ENCODE data around the gene ARMS2. TPM values are rescaled to one million over a fixed set of nuclear protein-coding genes. Genes with fewer than 3 reads are reported as not detected.

Gene ARMS2
- total RNA-seq, 1 donor, result not detected

DNA sequence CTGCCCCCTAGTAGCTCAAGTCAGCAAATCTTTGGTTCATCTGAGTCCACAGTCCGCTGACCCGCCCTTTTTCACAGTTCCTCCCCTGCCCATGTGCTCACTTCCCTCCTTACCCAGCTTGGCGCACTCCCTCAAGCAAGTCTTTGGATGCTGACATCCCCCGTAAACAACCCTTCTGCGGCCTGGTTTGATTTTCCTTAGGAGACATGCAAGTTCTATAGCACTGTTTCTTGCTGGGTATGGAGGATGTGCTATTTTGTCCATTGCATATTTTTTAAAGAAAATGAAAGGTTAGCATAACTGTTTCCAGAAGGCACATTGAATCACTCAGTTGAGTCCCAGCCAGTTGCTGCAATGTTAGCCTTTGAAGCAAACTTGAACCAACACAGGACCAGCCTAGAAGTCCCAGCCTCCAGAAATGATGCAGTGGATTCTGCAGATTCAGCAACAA lies 45.1 kb downstream of the ARMS2 start:
- no peak overlapping the region for H3K4me3 ChIP-seq (ENCODE audit: insufficient read depth, low read length)
- H3K9me3 ChIP-seq (ENCODE audit: low read depth, low read length), result no peaks in the 10 kb centered on the region
- peaks cover 40% of the 10 kb centered on the region for H3K4me1 ChIP-seq (ENCODE audit: insufficient read depth, low read length)
- TF ChIP-seq CTCF (IDR thresholded peaks at IDR 0.05; ENCODE audit: extremely low read depth, low read depth, low read length), result no peak
- peak overlapping the region; percentile 51 for H3K4me2 ChIP-seq (ENCODE audit: insufficient read depth, low read length)
- no peaks in the 10 kb centered on the region for H4K20me1 ChIP-seq (ENCODE audit: insufficient read depth, low read length)
- H2AFZ ChIP-seq (ENCODE audit: low read length), result no peak overlapping the region
- H3K27me3 ChIP-seq (ENCODE audit: insufficient read depth, low read length), result no peaks in the 10 kb centered on the region
- H3K36me3 ChIP-seq (ENCODE audit: insufficient read depth, low read length), result peaks cover 7% of the 10 kb centered on the region
- DNase-seq (ENCODE audit: insufficient read length, low spot score, missing footprints), result peak; percentile 90
- peak overlapping the region; percentile 34 for H3K27ac ChIP-seq (ENCODE audit: low read depth, low read length)
- peaks cover 7% of the 10 kb centered on the region for H3K79me2 ChIP-seq (ENCODE audit: insufficient read depth, low read length)

GRCh38 chr10:122500194-122500593 lies 45.7 kb downstream of the ARMS2 start:
- Histone ChIP-seq H3K27me3 (ENCODE audit: insufficient read depth, low read length) (no peaks in the 10 kb centered on the region), H3K4me2 (ENCODE audit: insufficient read depth, low read length) (no peak overlapping the region), H3K4me3 (ENCODE audit: insufficient read depth, low read length) (no peak overlapping the region), H3K36me3 (ENCODE audit: insufficient read depth, low read length) (peaks cover 7% of the 10 kb centered on the region), H3K4me1 (ENCODE audit: insufficient read depth, low read length) (peaks cover 41% of the 10 kb centered on the region), H3K27ac (ENCODE audit: low read depth, low read length) (no peak overlapping the region), H3K9me3 (ENCODE audit: low read depth, low read length) (no peaks in the 10 kb centered on the region), H3K79me2 (ENCODE audit: insufficient read depth, low read length) (peaks cover 7% of the 10 kb centered on the region), H4K20me1 (ENCODE audit: insufficient read depth, low read length) (no peaks in the 10 kb centered on the region), H2AFZ (ENCODE audit: low read length) (no peak overlapping the region)
- DNase-seq (ENCODE audit: insufficient read length, low spot score, missing footprints), result no peak
- no peak for TF ChIP-seq CTCF (IDR thresholded peaks at IDR 0.05; ENCODE audit: extremely low read depth, low read depth, low read length)

GRCh38 chr10:122500726-122501125 lies 46.3 kb downstream of the ARMS2 start:
- Histone ChIP-seq H3K4me2 (ENCODE audit: insufficient read depth, low read length) (no peak overlapping the region), H3K4me1 (ENCODE audit: insufficient read depth, low read length) (peaks cover 37% of the 10 kb centered on the region)

GRCh38 chr10:122503012-122503411 lies 48.6 kb downstream of the ARMS2 start:
- no peak overlapping the region for H3K4me3 ChIP-seq (ENCODE audit: insufficient read depth, low read length)
- DNase-seq (ENCODE audit: insufficient read length, low spot score, missing footprints), result no peak
- no peak overlapping the region for H2AFZ ChIP-seq (ENCODE audit: low read length)
- peaks cover 15% of the 10 kb centered on the region for H3K36me3 ChIP-seq (ENCODE audit: insufficient read depth, low read length)
- TF ChIP-seq CTCF (IDR thresholded peaks at IDR 0.05; ENCODE audit: extremely low read depth, low read depth, low read length), result no peak
- H4K20me1 ChIP-seq (ENCODE audit: insufficient read depth, low read length), result peaks cover 5% of the 10 kb centered on the region
- H3K27ac ChIP-seq (ENCODE audit: low read depth, low read length), result no peak overlapping the region
- H3K4me2 ChIP-seq (ENCODE audit: insufficient read depth, low read length), result no peak overlapping the region
- H3K4me1 ChIP-seq (ENCODE audit: insufficient read depth, low read length), result peaks cover 28% of the 10 kb centered on the region
- H3K27me3 ChIP-seq (ENCODE audit: insufficient read depth, low read length), result no peaks in the 10 kb centered on the region
- H3K79me2 ChIP-seq (ENCODE audit: insufficient read depth, low read length), result no peaks in the 10 kb centered on the region
- no peaks in the 10 kb centered on the region for H3K9me3 ChIP-seq (ENCODE audit: low read depth, low read length)

More at GRCh38 chr10:122500726-122501125, 46.3 kb downstream of the ARMS2 start:
- H3K79me2 ChIP-seq (ENCODE audit: insufficient read depth, low read length), result peaks cover 7% of the 10 kb centered on the region
- peaks cover 5% of the 10 kb centered on the region for H4K20me1 ChIP-seq (ENCODE audit: insufficient read depth, low read length)
- no peak overlapping the region for H3K27ac ChIP-seq (ENCODE audit: low read depth, low read length)
- no peak overlapping the region for H2AFZ ChIP-seq (ENCODE audit: low read length)
- H3K27me3 ChIP-seq (ENCODE audit: insufficient read depth, low read length), result no peaks in the 10 kb centered on the region
- no peak for TF ChIP-seq CTCF (IDR thresholded peaks at IDR 0.05; ENCODE audit: extremely low read depth, low read depth, low read length)
- no peak for DNase-seq (ENCODE audit: insufficient read length, low spot score, missing footprints)
- H3K9me3 ChIP-seq (ENCODE audit: low read depth, low read length), result no peaks in the 10 kb centered on the region
- H3K4me3 ChIP-seq (ENCODE audit: insufficient read depth, low read length), result no peak overlapping the region
- H3K36me3 ChIP-seq (ENCODE audit: insufficient read depth, low read length), result peaks cover 7% of the 10 kb centered on the region
